Loucy (cell line): Measurements from ENCODE around the gene NPDC1.
A peak's percentile ranks its signal among the peaks of the same experiment; 100 is the strongest.

Experiments used
- CTCF ChIP-seq: fragments of 200-600 bp; sonication (generic); conservative IDR thresholded peaks from 2 replicates; pipeline ENCODE4 v1.5.1; 2014; ENCODE audit warnings: mild to moderate bottlenecking, antibody characterized with exemption, low read length
- EZH2phosphoT487 ChIP-seq: fragments of 200-600 bp; IDR thresholded peaks from 2 replicates; pipeline ENCODE4 v1.6.1; 2018; ENCODE audit warnings: antibody characterized with exemption, mild to moderate bottlenecking, moderate library complexity, borderline replicate concordance

GRCh38 chr9:137067860-137068538 lies 22.0 kb upstream of the NPDC1 start:
- TF ChIP-seq CTCF: peak; percentile 61
- no peak for TF ChIP-seq EZH2phosphoT487
